ENCODE measurements around the gene KCNT2.

- TF ChIP-seq, protein P1, sequence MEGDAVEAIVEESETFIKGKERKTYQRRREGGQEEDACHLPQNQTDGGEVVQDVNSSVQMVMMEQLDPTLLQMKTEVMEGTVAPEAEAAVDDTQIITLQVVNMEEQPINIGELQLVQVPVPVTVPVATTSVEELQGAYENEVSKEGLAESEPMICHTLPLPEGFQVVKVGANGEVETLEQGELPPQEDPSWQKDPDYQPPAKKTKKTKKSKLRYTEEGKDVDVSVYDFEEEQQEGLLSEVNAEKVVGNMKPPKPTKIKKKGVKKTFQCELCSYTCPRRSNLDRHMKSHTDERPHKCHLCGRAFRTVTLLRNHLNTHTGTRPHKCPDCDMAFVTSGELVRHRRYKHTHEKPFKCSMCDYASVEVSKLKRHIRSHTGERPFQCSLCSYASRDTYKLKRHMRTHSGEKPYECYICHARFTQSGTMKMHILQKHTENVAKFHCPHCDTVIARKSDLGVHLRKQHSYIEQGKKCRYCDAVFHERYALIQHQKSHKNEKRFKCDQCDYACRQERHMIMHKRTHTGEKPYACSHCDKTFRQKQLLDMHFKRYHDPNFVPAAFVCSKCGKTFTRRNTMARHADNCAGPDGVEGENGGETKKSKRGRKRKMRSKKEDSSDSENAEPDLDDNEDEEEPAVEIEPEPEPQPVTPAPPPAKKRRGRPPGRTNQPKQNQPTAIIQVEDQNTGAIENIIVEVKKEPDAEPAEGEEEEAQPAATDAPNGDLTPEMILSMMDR (IDR thresholded peaks at IDR 0.05; ENCODE audit: control extremely low read depth in 1 of 3, insufficient read depth in 1 of 3, low read depth in 1 of 3, low read length in 3 of 3) = no peak
- TF ChIP-seq ZNF274 (IDR thresholded peaks at IDR 0.05; ENCODE audit: borderline replicate concordance, extremely low read depth, low read length) (no peak), TAF1 (IDR thresholded peaks at IDR 0.05; ENCODE audit: low read depth, low read length) (no peak), YY1 (IDR thresholded peaks at IDR 0.05; ENCODE audit: low read depth, low read length) (no peak), ATF3 (IDR thresholded peaks at IDR 0.05; ENCODE audit: insufficient read depth, low read depth, low read length) (no peak), POLR2A (IDR thresholded peaks at IDR 0.05; ENCODE audit: control extremely low read depth in 1 of 2, low read depth in 2 of 2, low read length in 2 of 2) (no peak), BCL11A (IDR thresholded peaks at IDR 0.05; ENCODE audit: low read depth in 2 of 2, low read length in 2 of 2) (no peak), RAD21 (IDR thresholded peaks at IDR 0.05 in 1 of 2, conservative IDR thresholded peaks at IDR 0.05 in 1 of 2; ENCODE audit: low read depth in 2 of 2, low read length in 2 of 2) (no peak)
Observed at GRCh38 chr1:196305216-196305615, 303.0 kb downstream of the KCNT2 start.

Data from H1 (cell line).